HG03442 (cell line): ENCODE data around the gene SLC38A4.

Experiments
- ATAC-seq: cut with Tn5 transposase; IDR thresholded peaks from one replicate; pipeline ENCODE4 v1.9.1; 2021; ENCODE audit warnings: mild to moderate bottlenecking, moderate library complexity; ENCODE audit not compliant: unreplicated experiment

SLC38A4 gene

DNA sequence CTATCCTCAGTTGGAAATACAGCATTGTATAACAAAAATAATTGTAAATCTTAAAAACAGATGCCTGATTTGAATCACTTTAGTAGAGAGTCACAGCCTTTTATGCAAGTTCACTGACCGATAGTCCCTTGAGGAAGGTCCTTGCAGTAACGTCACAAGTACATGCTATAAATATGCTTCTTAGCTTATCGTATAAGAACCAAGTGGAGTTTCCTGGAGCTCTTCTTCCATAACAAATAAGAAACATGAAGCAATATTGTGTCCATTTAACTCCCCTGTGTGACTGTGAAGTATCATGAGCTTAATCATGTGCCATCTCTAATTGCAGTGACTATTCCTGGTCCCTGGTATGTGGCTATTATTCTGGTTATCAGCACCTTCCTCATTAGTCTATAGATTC, 107.9 kb downstream of the SLC38A4 start:
- ATAC-seq: no peak

DNA sequence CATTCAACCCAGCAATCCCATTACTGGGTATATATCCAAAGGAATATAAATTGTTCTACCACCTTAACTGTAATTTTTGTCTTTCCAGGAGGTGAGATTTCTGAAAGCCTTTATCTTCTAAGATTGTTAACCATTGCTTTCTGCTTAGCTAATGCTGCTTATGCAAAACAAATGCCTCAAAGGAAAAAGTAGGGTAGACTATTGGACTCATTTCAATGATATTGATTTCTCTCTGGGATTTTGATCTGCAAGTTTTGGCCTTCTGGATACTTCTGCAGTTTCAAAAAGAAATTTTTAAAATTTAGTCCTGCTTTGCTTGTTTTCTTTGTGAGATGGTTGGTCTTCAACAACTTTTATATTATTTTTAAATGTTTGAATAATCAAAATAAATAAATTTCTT, 108.6 kb downstream of the SLC38A4 start:
- ATAC-seq: no peak
